WTC11 (cell line): ENCODE measurements around the gene ARHGAP6. TPM values are rescaled to one million over a fixed set of nuclear protein-coding genes. Genes with fewer than 3 reads are reported as not detected.

Experiments
- ATAC-seq: fragments of 200-7000 bp; cut with Tn5 transposase; 2 replicates; pipeline ENCODE4 v1.10.0; 2021; ENCODE audit warnings: mild to moderate bottlenecking, moderate library complexity
- CTCF ChIA-PET: fragments of 300-600 bp; sonication (Branson Sonifier 250); formaldehyde crosslinking; loops from one replicate; lab custom pipeline; 2021; ENCODE audit warnings: antibody characterized with exemption; lab: Charles Lee
- POLR2A ChIA-PET: fragments of 350-600 bp; sonication (Branson Sonifier 250); formaldehyde crosslinking; loops from one replicate; lab custom pipeline; 2021; ENCODE audit warnings: antibody characterized with exemption; lab: Charles Lee
- DNase-seq: peaks from one replicate; pipeline ENCODE4 v3.0.0; 2021; ENCODE audit warnings: low spot score
- H3K27ac Mint-ChIP-seq: 2 replicates; pipeline ENCODE4 v1.8.0; 2021; ENCODE audit warnings: mixed read lengths
- H3K27me3 Mint-ChIP-seq: 2 replicates; pipeline ENCODE4 v1.8.0; 2021; ENCODE audit warnings: low read depth, mild to moderate bottlenecking, moderate library complexity, mixed read lengths
- H3K36me3 Mint-ChIP-seq: 2 replicates; pipeline ENCODE4 v1.8.0; 2021; ENCODE audit warnings: mixed read lengths
- H3K4me1 Mint-ChIP-seq: 2 replicates; pipeline ENCODE4 v1.8.0; 2022; ENCODE audit warnings: mixed read lengths
- H3K4me3 Mint-ChIP-seq: 2 replicates; pipeline ENCODE4 v1.8.0; 2021; ENCODE audit warnings: mild to moderate bottlenecking, moderate library complexity, mixed read lengths
- H3K9me3 Mint-ChIP-seq: 2 replicates; pipeline ENCODE4 v1.8.0; 2021; ENCODE audit warnings: mixed read lengths
- CREM ChIP-seq: sonication (generic); formaldehyde crosslinking; IDR thresholded peaks from 2 replicates; pipeline ENCODE4 v1.8.1; 2022; ENCODE audit warnings: mild to moderate bottlenecking, missing genetic modification reagents, moderate library complexity
- E2F1 ChIP-seq: sonication (generic); formaldehyde crosslinking; IDR thresholded peaks from 2 replicates; pipeline ENCODE4 v1.8.0; 2022; ENCODE audit warnings: mild to moderate bottlenecking, missing genetic modification reagents
- FOXP4 ChIP-seq: sonication (generic); formaldehyde crosslinking; IDR thresholded peaks from 2 replicates; pipeline ENCODE4 v1.8.0; 2022; ENCODE audit warnings: mild to moderate bottlenecking, missing genetic modification reagents
- JAZF1 ChIP-seq: fragments of 250-450 bp; sonication (Bioruptor Pico); IDR thresholded peaks from 2 replicates; pipeline ENCODE4 v1.9.0; 2021; ENCODE audit warnings: moderate library complexity, mild to moderate bottlenecking, inconsistent platforms
- MXD4 ChIP-seq: fragments of 250-450 bp; sonication (Bioruptor Pico); IDR thresholded peaks from 2 replicates; pipeline ENCODE4 v1.8.0; 2021; ENCODE audit warnings: mild to moderate bottlenecking, moderate library complexity, borderline replicate concordance
- NR2C2 ChIP-seq: sonication (generic); formaldehyde crosslinking; IDR thresholded peaks from 2 replicates; pipeline ENCODE4 v1.8.0; 2022; ENCODE audit warnings: mild to moderate bottlenecking, missing genetic modification reagents
- RORB ChIP-seq: fragments of 250-450 bp; sonication (Bioruptor Pico); IDR thresholded peaks from 2 replicates; pipeline ENCODE4 v1.9.0; 2021; ENCODE audit warnings: mild to moderate bottlenecking
- TEAD4 ChIP-seq: sonication (generic); formaldehyde crosslinking; IDR thresholded peaks from 2 replicates; pipeline ENCODE4 v1.8.0; 2022; ENCODE audit warnings: mild to moderate bottlenecking, missing genetic modification reagents
- ZNF232 ChIP-seq: sonication (generic); formaldehyde crosslinking; IDR thresholded peaks from 2 replicates; pipeline ENCODE4 v1.8.0; 2022; ENCODE audit warnings: mild to moderate bottlenecking, missing genetic modification reagents
- ZNF532 ChIP-seq: fragments of 250-450 bp; sonication (Bioruptor Pico); IDR thresholded peaks from 2 replicates; pipeline ENCODE4 v1.9.0; 2021; ENCODE audit warnings: mild to moderate bottlenecking, borderline replicate concordance
- total RNA-seq: library from RNA; stranded (reverse); gene quantifications from 3 replicates; pipeline ENCODE4 v1.2.3, GENCODE V29; 2021
- TF ChIP-seq, protein P1 (sequence below): sonication (generic); formaldehyde crosslinking; IDR thresholded peaks from 2 replicates; pipeline ENCODE4 v1.8.0; 2022; ENCODE audit warnings: mild to moderate bottlenecking, missing genetic modification reagents
- TF ChIP-seq, protein P2 (sequence below): sonication (generic); formaldehyde crosslinking; IDR thresholded peaks from 2 replicates; pipeline ENCODE4 v1.8.0; 2023; ENCODE audit warnings: mild to moderate bottlenecking, missing genetic modification reagents
- TF ChIP-seq, protein P3 (sequence below): fragments of 250-450 bp; sonication (Bioruptor Pico); IDR thresholded peaks from 2 replicates; pipeline ENCODE4 v1.9.0; 2021; ENCODE audit warnings: mild to moderate bottlenecking
- TF ChIP-seq, protein P4 (sequence below): sonication (generic); formaldehyde crosslinking; IDR thresholded peaks from 2 replicates; pipeline ENCODE4 v1.8.1; 2022; ENCODE audit warnings: low read depth, mild to moderate bottlenecking, moderate library complexity, missing genetic modification reagents, borderline replicate concordance

The ARHGAP6 gene
- total RNA-seq, 1 experiment from 2014 or later, result 1.0 TPM

DNA sequence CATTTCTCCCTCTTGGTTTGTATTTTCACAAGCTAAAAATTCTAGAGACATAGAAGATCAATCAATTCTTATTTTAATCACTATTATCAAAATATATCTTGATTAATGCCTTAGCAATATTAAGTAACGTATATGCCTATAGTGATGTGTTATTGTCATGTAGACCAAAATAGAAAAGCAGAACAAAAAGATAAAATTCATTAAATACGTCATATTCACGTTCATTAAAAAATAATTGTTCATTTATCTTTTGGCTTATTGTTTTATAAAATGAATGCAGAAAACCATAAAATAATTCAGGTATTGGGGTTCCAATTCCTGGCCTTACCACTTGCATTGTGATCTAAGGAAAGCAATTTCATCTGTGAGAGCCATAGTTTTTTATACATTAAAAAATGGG lies 300.3 kb downstream of the ARHGAP6 start (continued):
- TF ChIP-seq ZNF532 (CRISPR knock-in tag) (no peak), E2F1 (CRISPR knock-in tag) (no peak), MXD4 (CRISPR knock-in tag) (no peak), NR2C2 (CRISPR knock-in tag) (no peak)
- TF ChIP-seq, protein P1, sequence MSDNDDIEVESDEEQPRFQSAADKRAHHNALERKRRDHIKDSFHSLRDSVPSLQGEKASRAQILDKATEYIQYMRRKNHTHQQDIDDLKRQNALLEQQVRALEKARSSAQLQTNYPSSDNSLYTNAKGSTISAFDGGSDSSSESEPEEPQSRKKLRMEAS (CRISPR knock-in tag), result no peak

- H3K4me3 Mint-ChIP-seq, result no peak overlapping the region
- no peaks in the 10 kb centered on the region for H3K36me3 Mint-ChIP-seq
- DNase-seq (no peak), ATAC-seq (no peak)
- no peaks in the 10 kb centered on the region; the same call in 1 of the 2 replicates for H3K27me3 Mint-ChIP-seq
- no peak overlapping the region for H3K27ac Mint-ChIP-seq
- H3K4me1 Mint-ChIP-seq, result peaks cover 3% of the 10 kb centered on the region; the same call in 1 of the 2 replicates
- ChIA-PET POLR2A (no interaction called here), CTCF (no interaction called here)
- no peaks in the 10 kb centered on the region for H3K9me3 Mint-ChIP-seq
- TF ChIP-seq CREM (CRISPR knock-in tag) (no peak), MXD4 (CRISPR knock-in tag) (no peak), JAZF1 (no peak), FOXP4 (CRISPR knock-in tag) (no peak), ZNF232 (CRISPR knock-in tag) (no peak), ZNF532 (CRISPR knock-in tag) (no peak), TEAD4 (CRISPR knock-in tag) (no peak), RORB (CRISPR knock-in tag) (no peak)
- TF ChIP-seq, protein P1 (CRISPR knock-in tag), result no peak
- TF ChIP-seq, protein P2, sequence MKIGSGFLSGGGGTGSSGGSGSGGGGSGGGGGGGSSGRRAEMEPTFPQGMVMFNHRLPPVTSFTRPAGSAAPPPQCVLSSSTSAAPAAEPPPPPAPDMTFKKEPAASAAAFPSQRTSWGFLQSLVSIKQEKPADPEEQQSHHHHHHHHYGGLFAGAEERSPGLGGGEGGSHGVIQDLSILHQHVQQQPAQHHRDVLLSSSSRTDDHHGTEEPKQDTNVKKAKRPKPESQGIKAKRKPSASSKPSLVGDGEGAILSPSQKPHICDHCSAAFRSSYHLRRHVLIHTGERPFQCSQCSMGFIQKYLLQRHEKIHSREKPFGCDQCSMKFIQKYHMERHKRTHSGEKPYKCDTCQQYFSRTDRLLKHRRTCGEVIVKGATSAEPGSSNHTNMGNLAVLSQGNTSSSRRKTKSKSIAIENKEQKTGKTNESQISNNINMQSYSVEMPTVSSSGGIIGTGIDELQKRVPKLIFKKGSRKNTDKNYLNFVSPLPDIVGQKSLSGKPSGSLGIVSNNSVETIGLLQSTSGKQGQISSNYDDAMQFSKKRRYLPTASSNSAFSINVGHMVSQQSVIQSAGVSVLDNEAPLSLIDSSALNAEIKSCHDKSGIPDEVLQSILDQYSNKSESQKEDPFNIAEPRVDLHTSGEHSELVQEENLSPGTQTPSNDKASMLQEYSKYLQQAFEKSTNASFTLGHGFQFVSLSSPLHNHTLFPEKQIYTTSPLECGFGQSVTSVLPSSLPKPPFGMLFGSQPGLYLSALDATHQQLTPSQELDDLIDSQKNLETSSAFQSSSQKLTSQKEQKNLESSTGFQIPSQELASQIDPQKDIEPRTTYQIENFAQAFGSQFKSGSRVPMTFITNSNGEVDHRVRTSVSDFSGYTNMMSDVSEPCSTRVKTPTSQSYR, result no peak
- TF ChIP-seq, protein P3, sequence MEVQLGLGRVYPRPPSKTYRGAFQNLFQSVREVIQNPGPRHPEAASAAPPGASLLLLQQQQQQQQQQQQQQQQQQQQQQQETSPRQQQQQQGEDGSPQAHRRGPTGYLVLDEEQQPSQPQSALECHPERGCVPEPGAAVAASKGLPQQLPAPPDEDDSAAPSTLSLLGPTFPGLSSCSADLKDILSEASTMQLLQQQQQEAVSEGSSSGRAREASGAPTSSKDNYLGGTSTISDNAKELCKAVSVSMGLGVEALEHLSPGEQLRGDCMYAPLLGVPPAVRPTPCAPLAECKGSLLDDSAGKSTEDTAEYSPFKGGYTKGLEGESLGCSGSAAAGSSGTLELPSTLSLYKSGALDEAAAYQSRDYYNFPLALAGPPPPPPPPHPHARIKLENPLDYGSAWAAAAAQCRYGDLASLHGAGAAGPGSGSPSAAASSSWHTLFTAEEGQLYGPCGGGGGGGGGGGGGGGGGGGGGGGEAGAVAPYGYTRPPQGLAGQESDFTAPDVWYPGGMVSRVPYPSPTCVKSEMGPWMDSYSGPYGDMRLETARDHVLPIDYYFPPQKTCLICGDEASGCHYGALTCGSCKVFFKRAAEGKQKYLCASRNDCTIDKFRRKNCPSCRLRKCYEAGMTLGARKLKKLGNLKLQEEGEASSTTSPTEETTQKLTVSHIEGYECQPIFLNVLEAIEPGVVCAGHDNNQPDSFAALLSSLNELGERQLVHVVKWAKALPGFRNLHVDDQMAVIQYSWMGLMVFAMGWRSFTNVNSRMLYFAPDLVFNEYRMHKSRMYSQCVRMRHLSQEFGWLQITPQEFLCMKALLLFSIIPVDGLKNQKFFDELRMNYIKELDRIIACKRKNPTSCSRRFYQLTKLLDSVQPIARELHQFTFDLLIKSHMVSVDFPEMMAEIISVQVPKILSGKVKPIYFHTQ, result no peak
- TF ChIP-seq, protein P4, sequence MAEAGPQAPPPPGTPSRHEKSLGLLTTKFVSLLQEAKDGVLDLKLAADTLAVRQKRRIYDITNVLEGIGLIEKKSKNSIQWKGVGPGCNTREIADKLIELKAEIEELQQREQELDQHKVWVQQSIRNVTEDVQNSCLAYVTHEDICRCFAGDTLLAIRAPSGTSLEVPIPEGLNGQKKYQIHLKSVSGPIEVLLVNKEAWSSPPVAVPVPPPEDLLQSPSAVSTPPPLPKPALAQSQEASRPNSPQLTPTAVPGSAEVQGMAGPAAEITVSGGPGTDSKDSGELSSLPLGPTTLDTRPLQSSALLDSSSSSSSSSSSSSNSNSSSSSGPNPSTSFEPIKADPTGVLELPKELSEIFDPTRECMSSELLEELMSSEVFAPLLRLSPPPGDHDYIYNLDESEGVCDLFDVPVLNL (CRISPR knock-in tag), result no peak
Measured at GRCh38 chrX:11364835-11365234, 300.9 kb downstream of the ARHGAP6 start.
